Nephron (organoid): ENCODE data around the gene ID1.

Experiments used
- H3K27ac Mint-ChIP-seq, 3 experiments: 2 replicates each; pipeline ENCODE4 v1.8.0; 2020; ENCODE audit warnings: mixed read lengths in 3 of 3, mild to moderate bottlenecking in 2 of 3, moderate library complexity in 1 of 3
- H3K27me3 Mint-ChIP-seq: 2 replicates; pipeline ENCODE4 v1.8.0; 2021; ENCODE audit warnings: low read depth, mild to moderate bottlenecking, moderate library complexity, mixed read lengths
- H3K36me3 Mint-ChIP-seq: 2 replicates; pipeline ENCODE4 v1.8.0; 2020; ENCODE audit warnings: low read depth, mixed read lengths
- H3K4me1 Mint-ChIP-seq: 2 replicates; pipeline ENCODE4 v1.8.0; 2020; ENCODE audit warnings: mixed read lengths
- H3K4me3 Mint-ChIP-seq, 3 experiments: 2 replicates each; pipeline ENCODE4 v1.8.0; 2020; ENCODE audit warnings: mild to moderate bottlenecking in 3 of 3, mixed read lengths in 3 of 3, moderate library complexity in 2 of 3
- H3K9me3 Mint-ChIP-seq: 2 replicates; pipeline ENCODE4 v1.8.0; 2020; ENCODE audit warnings: mixed read lengths
- CTCF ChIP-seq, 3 experiments: fragments of 200-600 bp; sonication (generic); IDR thresholded peaks; one replicate each; pipeline ENCODE4 v1.5.0; 2021; ENCODE audit warnings: antibody characterized with exemption in 3 of 3; ENCODE audit not compliant: unreplicated experiment in 3 of 3

The ID1 gene

GRCh38 chr20:31652917-31653396 lies 47.9 kb downstream of the ID1 start:
- Mint-ChIP-seq H3K27ac (peak overlapping the region in 1 of 3 experiments; percentile 23), H3K9me3 (no peaks in the 10 kb centered on the region), H3K36me3 (no peaks in the 10 kb centered on the region), H3K4me3 (no peak overlapping the region), H3K4me1 (peaks cover 5% of the 10 kb centered on the region), H3K27me3 (no peaks in the 10 kb centered on the region)
- no peak for TF ChIP-seq CTCF (IDR thresholded peaks at IDR 0.05; ENCODE audit: unreplicated experiment in 3 of 3)

GRCh38 chr20:31653561-31653960 lies 48.5 kb downstream of the ID1 start:
- no peak overlapping the region for H3K27ac Mint-ChIP-seq
- no peak for TF ChIP-seq CTCF (IDR thresholded peaks at IDR 0.05; ENCODE audit: unreplicated experiment in 3 of 3)
- H3K4me3 Mint-ChIP-seq, result no peak overlapping the region
- H3K36me3 Mint-ChIP-seq, result no peaks in the 10 kb centered on the region
- peaks cover 5% of the 10 kb centered on the region for H3K4me1 Mint-ChIP-seq
- H3K9me3 Mint-ChIP-seq, result no peaks in the 10 kb centered on the region
- H3K27me3 Mint-ChIP-seq, result no peaks in the 10 kb centered on the region

DNA sequence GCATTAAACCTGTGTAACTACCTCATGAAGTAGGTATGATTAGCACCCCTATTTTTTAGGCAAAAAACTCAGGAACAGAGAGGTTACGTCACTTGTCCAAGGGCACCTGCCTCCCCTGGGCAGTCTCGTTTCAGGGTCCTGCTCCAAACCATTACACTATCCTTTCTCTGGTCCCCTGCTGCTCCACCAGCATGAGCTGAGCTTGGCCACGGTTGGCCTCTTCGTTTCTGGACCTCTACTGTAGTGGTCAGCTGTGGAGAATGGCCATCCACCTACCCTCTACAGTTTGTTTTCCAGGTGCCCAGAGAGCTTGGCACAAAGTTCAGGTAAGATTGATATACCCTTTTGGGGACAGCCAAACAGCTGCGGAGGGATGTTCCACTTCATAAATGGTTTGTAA lies 49.4 kb downstream of the ID1 start:
- H3K9me3 Mint-ChIP-seq, result no peaks in the 10 kb centered on the region
- no peaks in the 10 kb centered on the region for H3K27me3 Mint-ChIP-seq
- TF ChIP-seq CTCF (IDR thresholded peaks at IDR 0.05; ENCODE audit: unreplicated experiment in 3 of 3), result no peak
- H3K4me3 Mint-ChIP-seq, result no peak overlapping the region
- peaks cover 5% of the 10 kb centered on the region for H3K4me1 Mint-ChIP-seq
- H3K36me3 Mint-ChIP-seq, result no peaks in the 10 kb centered on the region
- H3K27ac Mint-ChIP-seq, result no peak overlapping the region
